ENCODE results near the gene DHRS7C. TPM values are rescaled to one million over a fixed set of nuclear protein-coding genes. Genes with fewer than 3 reads are reported as not detected.

The DHRS7C gene
- total and polyA plus RNA-seq, 2 donors (not counting 3 experiments of a cell fraction or from before 2014, with no cell fraction given) = not detected

- no TSS peak for BruUV-seq (replicated peaks)
- CTCF ChIA-PET = no interaction called here
- no peaks in the 10 kb centered on the region for H4K20me1 ChIP-seq (replicated peaks; ENCODE audit: control insufficient read depth, extremely low read depth, insufficient read depth, low read length)
- no peaks in the 10 kb centered on the region for H3K27me3 ChIP-seq (ENCODE audit: control insufficient read depth in 2 of 2, insufficient read depth in 2 of 2, low read length in 2 of 2)
- no peaks in the 10 kb centered on the region for H3K36me3 ChIP-seq (ENCODE audit: control insufficient read depth in 2 of 2, extremely low read depth in 1 of 2, insufficient read depth in 2 of 2, low read length in 2 of 2)
- no peak overlapping the region for H3K4me3 ChIP-seq (replicated peaks in 1 of 3; ENCODE audit: insufficient read depth in 1 of 3, low read depth in 1 of 3, low read length in 3 of 3)
- intact Hi-C loops (cut with micrococcal nuclease) = loop anchor here (10.0 kb wide), 1 partner anchor 889 kb away; no protein-coding TSS in a partner anchor
- no peak overlapping the region for H3K27ac ChIP-seq (ENCODE audit: insufficient read depth, low read depth, low read length)
- H3K4me2 ChIP-seq (ENCODE audit: insufficient read depth, low read length) = no peak overlapping the region
- dilution Hi-C loops (cut with MboI; ENCODE audit: extremely low pct_ligation_motif_present, low sequenced_read_pairs) = no loop called here
- no peaks in the 10 kb centered on the region for H3K4me1 ChIP-seq (ENCODE audit: control insufficient read depth, extremely low read depth, insufficient read depth, low read length)
- POLR2A ChIA-PET = no interaction called here
- H3K9me3 ChIP-seq (replicated peaks; ENCODE audit: control insufficient read depth, insufficient read depth, low read length) = no peaks in the 10 kb centered on the region
- no peak overlapping the region for H3K9ac ChIP-seq (replicated peaks; ENCODE audit: extremely low read depth, insufficient read depth, low read length)
- no peak overlapping the region for H2AFZ ChIP-seq (ENCODE audit: low read depth, low read length)
- TF ChIP-seq MYC (IDR thresholded peaks at IDR 0.05; ENCODE audit: low read depth, low read length) (no peak), MAX (IDR thresholded peaks at IDR 0.05; ENCODE audit: insufficient read depth, insufficient read length) (no peak)
- DNase-seq (ENCODE audit: low read depth, low spot score) = no peak
- H3K79me2 ChIP-seq (ENCODE audit: control insufficient read depth, insufficient read depth, low read length) = no peaks in the 10 kb centered on the region
- FAIRE-seq = no peak
- H3K9me1 ChIP-seq (replicated peaks; ENCODE audit: control insufficient read depth, extremely low read depth, insufficient read depth, low read length) = no peaks in the 10 kb centered on the region
Measured at GRCh38 chr17:9725575-9725974, 65.8 kb downstream of the DHRS7C start.

Other genes with a start within 250 kb of the DHRS7C start
- gene STX8, start 215.8 kb downstream of the DHRS7C start, total RNA-seq = 67.3 and 68.0 TPM in 2 replicates
- 21.6 and 25.9 TPM in 2 replicates for gene STX8, start 215.8 kb downstream of the DHRS7C start, polyA plus RNA-seq
- not detected in 2 replicates for gene CFAP52, start 214.9 kb downstream of the DHRS7C start, total RNA-seq
- gene CFAP52, start 214.9 kb downstream of the DHRS7C start, polyA plus RNA-seq = not detected in 2 replicates
- 0.16 TPM in 1 of 2 replicates, not detected in the other for gene USP43, start 146.1 kb downstream of the DHRS7C start, total RNA-seq
- gene USP43, start 146.1 kb downstream of the DHRS7C start, polyA plus RNA-seq = 0.01 and 0.02 TPM in 2 replicates
- not detected in 2 replicates for gene GSG1L2, start 30.5 kb upstream of the DHRS7C start, total RNA-seq
- not detected in 2 replicates for gene GSG1L2, start 30.5 kb upstream of the DHRS7C start, polyA plus RNA-seq
- not detected in 2 replicates for gene GLP2R, start 34.3 kb upstream of the DHRS7C start, total RNA-seq
- not detected in 2 replicates for gene GLP2R, start 34.3 kb upstream of the DHRS7C start, polyA plus RNA-seq
- gene RCVRN, start 113.7 kb upstream of the DHRS7C start, total RNA-seq = not detected in 2 replicates
- not detected in 2 replicates for gene RCVRN, start 113.7 kb upstream of the DHRS7C start, polyA plus RNA-seq

All from endothelial cell of umbilical vein (primary cell).